Measurements from ENCODE around the gene MYL7.
"Not testable (repeated sequence)": the region's sequence is repeated elsewhere in the genome, so short reads cannot be mapped to it uniquely, and the experiment has no call there.

The MYL7 gene, protein sequence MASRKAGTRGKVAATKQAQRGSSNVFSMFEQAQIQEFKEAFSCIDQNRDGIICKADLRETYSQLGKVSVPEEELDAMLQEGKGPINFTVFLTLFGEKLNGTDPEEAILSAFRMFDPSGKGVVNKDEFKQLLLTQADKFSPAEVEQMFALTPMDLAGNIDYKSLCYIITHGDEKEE

DNA sequence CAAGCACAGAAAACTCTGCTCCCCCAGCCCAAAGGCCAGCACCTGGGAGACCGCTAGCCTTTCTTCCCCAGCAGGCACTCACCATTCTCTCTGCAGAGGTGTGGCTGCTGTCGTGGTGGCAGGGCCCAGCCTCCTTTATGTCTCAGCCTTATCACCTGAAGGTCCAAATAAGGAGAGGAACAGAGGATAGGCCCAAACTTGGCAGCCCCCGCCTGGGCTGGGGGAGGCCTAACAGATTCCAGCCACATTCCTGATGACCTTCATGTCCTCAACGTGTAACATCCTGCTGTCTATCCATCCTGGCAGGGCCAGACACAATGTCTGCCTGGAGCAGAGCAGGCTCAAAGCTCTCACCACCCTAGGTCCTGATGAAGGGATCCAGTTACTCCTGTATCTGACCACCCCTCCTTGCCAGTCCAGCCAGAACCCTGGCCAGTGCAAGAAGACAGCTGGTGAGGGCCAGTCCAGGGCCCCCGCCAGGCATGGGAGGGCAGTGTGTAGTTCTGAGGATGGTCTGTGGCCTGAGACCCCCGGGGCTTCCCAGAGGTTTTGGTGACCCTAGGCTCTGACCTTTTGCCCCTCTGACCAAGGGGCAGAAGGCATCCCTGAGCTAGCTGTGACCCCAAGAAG lies at the start of gene MYL7:
MYL7 (minus strand) TSS at position 112 of the 630 bp plus-strand sequence; CDS start at position 85, 27 bp downstream.
- no peak for DNase-seq

- no peak for DNase-seq
Observed at GRCh38 chr7:44189993-44190872, 49.1 kb upstream of the MYL7 start.

GRCh38 chr7:44189286-44189992 lies 48.3 kb upstream of the MYL7 start, which contains the start of gene GCK:
TSS of gene GCK (minus strand) at chr7:44189439. CDS start at chr7:44188953, 486 bp downstream.
- no peak for DNase-seq

- DNase-seq: no peak
Observed at GRCh38 chr7:44188480-44189225, 47.5 kb upstream of the MYL7 start.

DNA sequence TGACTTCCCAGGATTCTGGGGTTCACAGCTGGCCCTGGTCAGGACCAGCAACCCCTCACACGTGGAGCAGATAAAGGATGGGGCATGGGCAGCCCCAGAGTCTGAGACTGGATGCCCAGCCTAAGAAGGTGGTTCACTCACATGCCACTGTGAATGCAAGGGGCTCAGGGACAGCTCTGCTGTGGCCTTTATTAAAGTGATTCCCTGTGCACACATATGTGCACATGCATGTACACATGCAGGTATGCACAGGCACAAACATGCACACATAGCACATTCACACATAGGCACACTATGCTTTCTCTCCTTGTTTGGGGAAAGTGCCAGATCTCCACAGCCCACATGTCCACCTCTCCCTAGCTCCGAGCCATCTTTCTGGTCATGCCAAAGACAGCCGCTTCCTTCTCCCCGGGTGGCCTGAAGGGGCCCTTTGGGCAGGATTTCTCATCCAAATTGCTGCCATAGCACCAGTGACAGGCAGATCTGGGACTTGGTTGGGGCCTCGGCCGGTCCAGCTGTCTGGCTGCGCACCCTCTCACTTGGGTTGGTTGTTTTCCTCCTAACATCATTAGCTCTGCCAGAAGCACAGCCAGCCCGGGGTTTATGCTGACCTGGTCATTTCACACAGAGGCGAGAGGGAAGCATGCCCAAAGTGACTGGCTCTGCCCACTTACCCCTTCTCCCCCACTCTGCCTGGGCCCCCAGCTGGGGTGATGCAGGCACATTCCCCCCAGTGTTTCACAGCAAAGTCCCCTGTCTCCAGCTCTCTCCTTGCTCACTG lies 46.7 kb upstream of the MYL7 start:
- DNase-seq: no peak

GRCh38 chr7:44186736-44187135 lies 45.6 kb upstream of the MYL7 start:
- no peak for DNase-seq

DNA sequence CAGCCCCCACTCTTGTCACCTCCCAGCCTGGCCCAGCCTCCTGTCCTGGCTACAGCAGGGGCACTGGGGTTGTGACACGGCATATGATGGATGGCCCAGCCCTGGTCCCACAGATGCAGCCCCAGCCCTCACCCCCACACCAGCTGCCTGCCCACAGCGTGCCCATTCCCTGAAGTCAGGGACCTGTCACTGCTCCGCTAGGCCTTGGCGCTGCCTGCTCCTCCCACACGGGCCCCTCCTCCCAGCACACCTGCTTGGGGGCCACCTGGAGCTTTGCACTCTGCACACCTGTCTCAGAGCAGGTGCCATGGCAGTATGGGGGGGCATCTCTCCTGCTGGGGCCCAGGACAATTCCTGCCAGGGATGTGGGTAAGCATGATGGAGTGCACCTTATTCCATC lies 44.6 kb upstream of the MYL7 start:
- DNase-seq: no peak

GRCh38 chr7:44184873-44185446 lies 43.8 kb upstream of the MYL7 start:
- DNase-seq: no peak

- no peak for DNase-seq
Observed at GRCh38 chr7:44184206-44184872, 43.2 kb upstream of the MYL7 start.

GRCh38 chr7:44183386-44183785 lies 42.3 kb upstream of the MYL7 start:
- no peak for DNase-seq

- no peak for DNase-seq
Observed at GRCh38 chr7:44182827-44183226, 41.7 kb upstream of the MYL7 start.

- no peak for DNase-seq
Observed at GRCh38 chr7:44180631-44181030, 39.5 kb upstream of the MYL7 start.

- no peak for DNase-seq
Observed at GRCh38 chr7:44177570-44178131, 36.5 kb upstream of the MYL7 start.

GRCh38 chr7:44176486-44176885 lies 35.4 kb upstream of the MYL7 start:
- DNase-seq: no peak

GRCh38 chr7:44175730-44176129 lies 34.6 kb upstream of the MYL7 start:
- no peak for DNase-seq

DNA sequence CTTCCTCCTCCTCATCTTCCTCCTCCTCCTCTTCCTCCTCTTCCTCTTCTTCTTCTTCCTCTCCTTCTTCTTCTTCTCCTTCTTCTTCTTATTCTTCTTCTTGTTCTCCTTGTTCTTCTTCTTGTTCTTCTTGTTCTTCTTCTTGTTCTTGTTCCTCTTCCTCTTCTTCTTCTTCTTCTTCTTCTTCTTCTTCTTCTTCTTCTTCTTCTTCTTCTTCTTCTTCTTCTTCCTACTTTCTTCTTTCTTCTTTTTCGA lies 33.5 kb upstream of the MYL7 start:
- not testable (repeated sequence) for DNase-seq

DNA sequence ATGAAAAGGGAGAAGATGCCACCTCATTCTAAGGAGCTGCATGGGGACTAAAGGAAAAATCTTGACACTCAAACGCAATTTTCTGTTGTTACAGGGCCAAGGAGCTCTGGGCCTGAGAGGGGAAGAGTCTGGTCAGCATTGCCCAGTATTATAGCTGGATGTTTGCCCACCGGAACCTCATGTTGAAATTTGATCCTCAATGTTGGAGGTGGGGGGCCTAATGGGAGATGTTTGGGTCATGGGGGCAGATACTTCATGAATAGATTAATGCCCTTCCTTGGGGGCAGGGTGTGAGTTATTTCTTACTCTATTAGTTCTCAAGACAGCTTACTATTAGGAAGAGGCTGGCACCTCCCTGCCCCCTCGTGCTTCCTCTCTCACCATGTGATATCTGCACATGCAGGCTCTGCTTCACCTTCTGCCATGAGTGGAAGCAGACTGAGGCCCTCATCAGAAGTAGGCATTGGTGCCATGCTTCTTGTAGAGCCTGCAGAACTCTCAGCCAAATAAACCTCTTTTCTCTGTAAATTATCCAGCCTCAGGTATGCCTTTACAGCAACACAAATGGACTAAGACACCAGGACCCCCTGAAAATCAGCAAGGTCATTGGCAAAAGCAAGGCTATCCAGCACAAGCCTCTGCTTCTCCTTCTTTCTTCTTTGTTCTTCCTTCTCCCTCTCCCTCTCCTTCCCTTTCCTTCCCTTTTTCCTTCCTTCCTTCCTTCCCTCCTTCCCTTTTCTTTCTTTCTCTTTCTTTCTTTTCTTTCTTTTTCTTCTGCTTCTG lies 33.0 kb upstream of the MYL7 start:
- no peak for DNase-seq

DNA sequence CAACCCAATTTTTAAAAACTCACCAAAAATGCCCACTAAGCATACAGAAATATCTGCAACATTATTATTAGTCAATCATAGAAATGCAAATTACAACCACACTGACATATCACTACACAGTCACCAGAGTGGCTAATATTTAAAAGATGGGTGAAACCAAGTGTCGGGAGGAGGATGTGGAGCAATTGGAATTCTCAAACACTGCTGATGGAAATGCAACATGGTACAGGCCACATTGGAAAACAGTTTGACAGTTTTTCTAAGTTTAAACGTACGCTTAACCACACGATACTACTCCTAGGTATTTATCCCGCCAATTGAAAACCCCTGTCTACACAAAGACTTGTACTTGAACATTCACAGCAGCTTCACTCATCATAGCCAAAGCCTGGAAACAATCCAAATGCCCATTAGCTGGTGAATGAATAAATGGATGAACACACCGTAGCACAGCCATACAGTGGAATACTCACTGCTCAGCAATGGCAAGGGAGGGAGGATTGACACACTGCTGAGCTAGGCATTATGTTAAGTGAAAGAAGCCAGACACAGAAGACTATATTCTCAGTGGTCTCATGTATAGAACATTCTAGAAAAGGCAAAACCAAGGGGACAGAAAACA lies 31.8 kb upstream of the MYL7 start:
- no peak for DNase-seq

- no peak for DNase-seq
Observed at GRCh38 chr7:44172352-44172751, 31.2 kb upstream of the MYL7 start.

Measured in CD4-positive, alpha-beta T cell treated with Interleukin-4 for 4 hours (primary cell).